Measurements from ENCODE around the gene KCNT1. TPM values are rescaled to one million over a fixed set of nuclear protein-coding genes. Genes with fewer than 3 reads are reported as not detected.

KCNT1 gene
- total RNA-seq, 1 experiment from 2014 or later, result not detected

DNA sequence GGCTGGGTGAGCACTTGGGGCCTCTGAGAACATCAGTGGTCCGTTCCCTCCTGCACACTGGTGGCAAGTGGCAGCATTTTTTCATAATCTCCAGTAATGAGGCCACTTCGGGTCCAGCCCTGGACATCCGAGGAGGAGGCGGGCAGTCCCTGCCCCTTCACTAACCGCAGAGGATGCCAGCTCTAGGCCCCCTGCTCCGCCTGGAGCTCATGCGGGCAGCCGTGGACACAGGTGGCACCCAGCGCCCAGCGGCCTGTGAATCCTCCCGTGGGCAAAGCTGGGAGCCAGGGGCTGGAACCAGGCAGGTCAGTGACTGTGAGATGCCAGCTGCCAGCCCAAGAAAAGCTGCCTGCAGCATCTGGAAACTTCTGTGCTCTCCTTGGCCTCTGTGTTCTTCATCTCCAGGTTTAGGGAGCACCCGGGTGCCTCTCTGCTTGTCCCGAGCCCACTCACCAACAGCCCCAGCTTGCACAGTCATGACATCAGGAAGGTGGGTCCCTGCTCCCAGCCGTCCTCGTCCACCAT, 92.4 kb downstream of the KCNT1 start:
- H3K4me1 ChIP-seq (replicated peaks; ENCODE audit: insufficient read depth), result no peaks in the 10 kb centered on the region
- H3F3A ChIP-seq (ENCODE audit: insufficient read depth, low read depth), result no peaks in the 10 kb centered on the region
- intact Hi-C loops (cut with micrococcal nuclease; ENCODE audit: unreplicated experiment), result loop anchor here (5.0 kb wide), 1 partner anchor 192 kb away; no protein-coding TSS in a partner anchor
- H3K4me2 ChIP-seq, result no peak overlapping the region
- POLR2A ChIA-PET (ENCODE audit: unreplicated experiment), result no interaction called here
- no peaks in the 10 kb centered on the region for H3K79me2 ChIP-seq (ENCODE audit: low read depth)
- H3K9me2 ChIP-seq (ENCODE audit: insufficient read depth), result no peaks in the 10 kb centered on the region
- H3K9me3 ChIP-seq (ENCODE audit: insufficient read depth, low read depth), result no peaks in the 10 kb centered on the region
- no peaks in the 10 kb centered on the region for H4K20me1 ChIP-seq (ENCODE audit: insufficient read depth)
- no peak overlapping the region for H3K27ac ChIP-seq
- DNase-seq, result no peak
- no peak for TF ChIP-seq EZH2 (IDR thresholded peaks at IDR 0.05; ENCODE audit: low read depth)
- TF ChIP-seq, protein P1, sequence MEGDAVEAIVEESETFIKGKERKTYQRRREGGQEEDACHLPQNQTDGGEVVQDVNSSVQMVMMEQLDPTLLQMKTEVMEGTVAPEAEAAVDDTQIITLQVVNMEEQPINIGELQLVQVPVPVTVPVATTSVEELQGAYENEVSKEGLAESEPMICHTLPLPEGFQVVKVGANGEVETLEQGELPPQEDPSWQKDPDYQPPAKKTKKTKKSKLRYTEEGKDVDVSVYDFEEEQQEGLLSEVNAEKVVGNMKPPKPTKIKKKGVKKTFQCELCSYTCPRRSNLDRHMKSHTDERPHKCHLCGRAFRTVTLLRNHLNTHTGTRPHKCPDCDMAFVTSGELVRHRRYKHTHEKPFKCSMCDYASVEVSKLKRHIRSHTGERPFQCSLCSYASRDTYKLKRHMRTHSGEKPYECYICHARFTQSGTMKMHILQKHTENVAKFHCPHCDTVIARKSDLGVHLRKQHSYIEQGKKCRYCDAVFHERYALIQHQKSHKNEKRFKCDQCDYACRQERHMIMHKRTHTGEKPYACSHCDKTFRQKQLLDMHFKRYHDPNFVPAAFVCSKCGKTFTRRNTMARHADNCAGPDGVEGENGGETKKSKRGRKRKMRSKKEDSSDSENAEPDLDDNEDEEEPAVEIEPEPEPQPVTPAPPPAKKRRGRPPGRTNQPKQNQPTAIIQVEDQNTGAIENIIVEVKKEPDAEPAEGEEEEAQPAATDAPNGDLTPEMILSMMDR (conservative IDR thresholded peaks at IDR 0.05), result no peak
- no peaks in the 10 kb centered on the region for H3K36me3 ChIP-seq (ENCODE audit: low read depth)
- H3K27me3 ChIP-seq (ENCODE audit: insufficient read depth, low read depth), result no peaks in the 10 kb centered on the region
- H2AFZ ChIP-seq, result no peak overlapping the region
- no TSS peak for BruUV-seq (replicated peaks)
- CTCF ChIA-PET, result no interaction called here
- no peak overlapping the region for H3K4me3 ChIP-seq

DNA sequence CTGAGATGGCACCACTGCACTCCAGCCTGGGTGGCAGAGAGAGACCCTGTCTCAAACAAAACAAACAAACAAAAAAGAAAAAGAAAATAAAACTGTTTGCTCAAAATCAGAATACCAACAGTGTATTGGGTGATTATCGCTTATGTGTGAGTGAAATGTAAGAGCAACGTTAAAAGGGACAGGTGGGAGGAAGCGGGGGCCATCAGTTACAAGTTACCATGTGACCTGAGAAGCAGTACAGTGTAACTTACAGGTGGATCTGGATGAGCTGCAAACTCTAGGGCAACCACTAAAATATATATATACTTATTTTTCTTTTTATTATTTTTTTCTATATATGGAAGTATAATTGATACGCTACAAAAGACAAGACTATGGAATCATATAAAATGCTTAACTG, 93.4 kb downstream of the KCNT1 start:
- no peaks in the 10 kb centered on the region for H3K9me2 ChIP-seq (ENCODE audit: insufficient read depth)
- no peaks in the 10 kb centered on the region for H4K20me1 ChIP-seq (ENCODE audit: insufficient read depth)
- H3K4me1 ChIP-seq (replicated peaks; ENCODE audit: insufficient read depth), result no peaks in the 10 kb centered on the region
- CTCF ChIA-PET, result no interaction called here
- H3K9me3 ChIP-seq (ENCODE audit: insufficient read depth, low read depth), result no peaks in the 10 kb centered on the region
- no peak overlapping the region for H3K27ac ChIP-seq
- intact Hi-C loops (cut with micrococcal nuclease; ENCODE audit: unreplicated experiment), result loop anchor here (5.0 kb wide), 1 partner anchor 327 kb away; no protein-coding TSS in a partner anchor
- POLR2A ChIA-PET (ENCODE audit: unreplicated experiment), result no interaction called here
- H3K36me3 ChIP-seq (ENCODE audit: low read depth), result no peaks in the 10 kb centered on the region
- TF ChIP-seq, protein P1 (conservative IDR thresholded peaks at IDR 0.05), result no peak
- TF ChIP-seq EZH2 (IDR thresholded peaks at IDR 0.05; ENCODE audit: low read depth), result no peak
- no peak overlapping the region for H3K4me2 ChIP-seq
- no peak for DNase-seq
- no peak overlapping the region for H3K4me3 ChIP-seq
- BruUV-seq (replicated peaks), result no TSS peak
- no peak overlapping the region for H2AFZ ChIP-seq
- no peaks in the 10 kb centered on the region for H3F3A ChIP-seq (ENCODE audit: insufficient read depth, low read depth)
- no peaks in the 10 kb centered on the region for H3K79me2 ChIP-seq (ENCODE audit: low read depth)
- no peaks in the 10 kb centered on the region for H3K27me3 ChIP-seq (ENCODE audit: insufficient read depth, low read depth)

DNA sequence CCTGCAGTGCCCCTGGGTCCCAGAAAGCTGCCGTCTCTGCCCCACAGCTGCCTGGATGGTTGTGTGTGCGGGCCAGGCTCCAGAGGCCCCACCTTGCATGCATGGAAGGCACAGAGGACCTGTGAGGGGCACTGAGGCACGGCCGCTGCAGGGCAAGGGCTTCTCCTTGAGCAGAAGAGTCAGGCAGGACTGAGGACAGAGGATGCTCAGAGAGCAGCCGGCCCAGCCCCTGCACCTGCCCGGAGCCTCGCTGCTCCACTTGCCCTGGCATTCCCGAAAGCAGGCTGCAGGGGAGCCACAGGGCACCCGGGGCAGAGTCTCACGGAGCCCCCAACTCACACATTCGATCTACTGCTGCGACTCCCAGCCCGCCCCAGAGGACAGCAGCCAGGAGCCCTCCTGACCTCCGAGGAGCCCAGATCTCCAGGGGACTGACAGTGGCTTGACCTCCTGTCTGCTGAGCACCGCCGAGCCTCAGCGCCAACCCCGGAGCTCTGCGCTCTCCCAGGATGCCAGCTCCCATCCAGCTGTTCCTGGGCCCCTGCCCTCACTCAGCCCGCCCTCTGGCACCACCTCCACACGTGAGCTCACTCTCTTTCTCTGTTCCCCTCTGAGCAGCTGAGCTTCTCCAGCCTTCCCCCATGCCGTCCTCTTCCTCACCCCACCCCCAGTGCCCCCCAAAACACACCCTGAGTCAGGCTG, 95.0 kb downstream of the KCNT1 start:
- POLR2A ChIA-PET (ENCODE audit: unreplicated experiment), result interaction anchor here (0.6 kb wide), 1 partner anchor 293 kb away, joined by 9 read pairs; no protein-coding TSS in a partner anchor

More for the DNA sequence above, 95.0 kb downstream of the KCNT1 start:
- no peaks in the 10 kb centered on the region for H3K9me3 ChIP-seq (ENCODE audit: insufficient read depth, low read depth)
- no peak overlapping the region for H2AFZ ChIP-seq
- H3K4me1 ChIP-seq (replicated peaks; ENCODE audit: insufficient read depth), result no peaks in the 10 kb centered on the region
- H4K20me1 ChIP-seq (ENCODE audit: insufficient read depth), result no peaks in the 10 kb centered on the region
- no TSS peak for BruUV-seq (replicated peaks)
- no peaks in the 10 kb centered on the region for H3K79me2 ChIP-seq (ENCODE audit: low read depth)
- intact Hi-C loops (cut with micrococcal nuclease; ENCODE audit: unreplicated experiment), result loop anchor here (5.0 kb wide), 1 partner anchor 325 kb away; no protein-coding TSS in a partner anchor
- TF ChIP-seq, protein P1 (conservative IDR thresholded peaks at IDR 0.05), result no peak
- no peak for TF ChIP-seq EZH2 (IDR thresholded peaks at IDR 0.05; ENCODE audit: low read depth)
- H3K9me2 ChIP-seq (ENCODE audit: insufficient read depth), result no peaks in the 10 kb centered on the region
- CTCF ChIA-PET, result interaction anchor here (0.6 kb wide), 1 partner anchor 271 kb away, joined by 12 read pairs; no protein-coding TSS in a partner anchor
- no peak overlapping the region for H3K4me2 ChIP-seq
- no peaks in the 10 kb centered on the region for H3F3A ChIP-seq (ENCODE audit: insufficient read depth, low read depth)
- no peak overlapping the region for H3K27ac ChIP-seq
- H3K4me3 ChIP-seq, result no peak overlapping the region
- no peaks in the 10 kb centered on the region for H3K36me3 ChIP-seq (ENCODE audit: low read depth)
- no peaks in the 10 kb centered on the region for H3K27me3 ChIP-seq (ENCODE audit: insufficient read depth, low read depth)
- DNase-seq, result no peak
